H1 (cell line): Measurements from ENCODE around the gene AMPD3. TPM values are rescaled to one million over a fixed set of nuclear protein-coding genes. Genes with fewer than 3 reads are reported as not detected.

Experiments
- CTCF ChIA-PET: fragments of 300-600 bp; sonication (Branson Sonifier 250); formaldehyde crosslinking; loops from one replicate; lab custom pipeline; 2021; ENCODE audit not compliant: partially characterized antibody; lab: Charles Lee
- POLR2A ChIA-PET: fragments of 300-600 bp; sonication (Branson Sonifier 250); formaldehyde crosslinking; loops from one replicate; lab custom pipeline; 2021; ENCODE audit warnings: inconsistent platforms; ENCODE audit not compliant: partially characterized antibody; lab: Charles Lee
- DNase-seq, 2 experiments: peaks; one replicate each; pipeline versions ENCODE4 v3.0.0 to v3.0.0-alpha.2; 2010 to 2022; ENCODE audit warnings: low spot score in 2 of 2, low read depth in 1 of 2, mixed read lengths in 1 of 2
- FAIRE-seq: peaks from 2 replicates; lab custom pipeline; 2011; peaks lifted over from hg19 to GRCh38; lab: Jason Lieb, UNC
- H2AFZ ChIP-seq: 2 replicates; pipeline ENCODE4 v1.8.1; 2012; ENCODE audit warnings: low read length, inconsistent platforms
- H2AK5ac ChIP-seq: 2 replicates; pipeline ENCODE4 v1.6.1; 2013; ENCODE audit warnings: low read depth, low read length
- H2BK120ac ChIP-seq: replicated peaks from 2 replicates; pipeline ENCODE3; 2013; ENCODE audit warnings: low read depth, low read length, inconsistent platforms
- H2BK12ac ChIP-seq: 2 replicates; pipeline ENCODE4 v1.6.1; 2013; ENCODE audit warnings: low read depth, low read length
- H2BK15ac ChIP-seq: 2 replicates; pipeline ENCODE4 v1.6.1; 2013; ENCODE audit warnings: low read length
- H2BK20ac ChIP-seq: 2 replicates; pipeline ENCODE4 v1.6.1; 2013; ENCODE audit warnings: low read length
- H2BK5ac ChIP-seq: 2 replicates; pipeline ENCODE4 v1.6.1; 2013; ENCODE audit warnings: low read depth, low read length
- H3K14ac ChIP-seq: 2 replicates; pipeline ENCODE4 v1.6.1; 2013; ENCODE audit warnings: inconsistent platforms; ENCODE audit not compliant: insufficient read length
- H3K18ac ChIP-seq: 2 replicates; pipeline ENCODE4 v1.6.1; 2013; ENCODE audit warnings: low read length; ENCODE audit errors: extremely low read depth
- H3K23ac ChIP-seq: 2 replicates; pipeline ENCODE4 v1.6.1; 2013; ENCODE audit warnings: inconsistent platforms; ENCODE audit not compliant: insufficient read length
- H3K23me2 ChIP-seq: 2 replicates; pipeline ENCODE4 v1.6.1; 2013; ENCODE audit warnings: low read depth, low read length
- H3K27ac ChIP-seq: 2 replicates; pipeline ENCODE4 v1.6.1; 2011; ENCODE audit warnings: low read depth, low read length, inconsistent platforms
- H3K27me3 ChIP-seq, 4 experiments: replicated peaks in 1 of 4; 1 replicate in 1 of 4; 2 replicates in 3 of 4; pipeline versions ENCODE4 v1.6.1 to v1.8.1; 2011 to 2013; ENCODE audit warnings: low read length in 3 of 4, mild to moderate bottlenecking in 3 of 4, inconsistent platforms in 2 of 4, mixed read lengths in 2 of 4, moderate library complexity in 1 of 4; ENCODE audit not compliant: control insufficient read depth in 3 of 4, insufficient read depth in 3 of 4; ENCODE audit errors: extremely low read depth in 1 of 4
- H3K36me3 ChIP-seq, 4 experiments: 2 replicates each; pipeline versions ENCODE4 v1.6.1 to v1.8.1; 2011 to 2013; ENCODE audit warnings: mild to moderate bottlenecking in 4 of 4, low read length in 3 of 4, moderate library complexity in 2 of 4, control low read depth in 1 of 4, inconsistent platforms in 1 of 4; ENCODE audit not compliant: insufficient read depth in 4 of 4, control insufficient read depth in 2 of 4
- H3K4ac ChIP-seq: replicated peaks from 2 replicates; pipeline ENCODE3; 2013; ENCODE audit warnings: low read length, low read depth, mixed read lengths, inconsistent platforms; ENCODE audit not compliant: insufficient read length
- H3K4me1 ChIP-seq, 4 experiments: replicated peaks in 1 of 4; 1 replicate in 1 of 4; 2 replicates in 3 of 4; pipeline versions ENCODE4 v1.6.1 to v1.8.1; 2011 to 2013; ENCODE audit warnings: low read length in 3 of 4, inconsistent platforms in 2 of 4, mixed read lengths in 1 of 4; ENCODE audit not compliant: insufficient read depth in 4 of 4, control insufficient read depth in 3 of 4
- H3K4me2 ChIP-seq, 2 experiments: 2 replicates each; pipeline versions ENCODE4 v1.6.1 to v1.8.1; 2011 to 2013; ENCODE audit warnings: low read depth in 2 of 2, low read length in 2 of 2, control low read depth in 1 of 2, inconsistent platforms in 1 of 2, mild to moderate bottlenecking in 1 of 2; ENCODE audit not compliant: insufficient read depth in 1 of 2
- H3K4me3 ChIP-seq, 4 experiments: fragments of 200-600, 300-600 bp in 1 of 4; sonication (generic), shearing (Covaris generic), sonication (Bioruptor Twin) in 1 of 4; 2 replicates each; pipeline versions ENCODE4 v1.5.1 to v1.8.1; 2011 to 2016; ENCODE audit warnings: low read length in 4 of 4, low read depth in 3 of 4, control low read depth in 2 of 4, inconsistent platforms in 2 of 4, mild to moderate bottlenecking in 2 of 4, mixed read lengths in 1 of 4, moderate library complexity in 1 of 4; ENCODE audit not compliant: insufficient read depth in 2 of 4; ENCODE audit errors: extremely low read depth in 1 of 4
- H3K56ac ChIP-seq: replicated peaks from 2 replicates; pipeline ENCODE3; 2013; ENCODE audit warnings: low read depth, mild to moderate bottlenecking, mixed read lengths, low read length, inconsistent platforms; ENCODE audit not compliant: insufficient read length
- H3K79me1 ChIP-seq: 2 replicates; pipeline ENCODE4 v1.6.1; 2013; ENCODE audit warnings: low read depth, low read length, control low read depth
- H3K79me2 ChIP-seq, 2 experiments: 2 replicates each; pipeline versions ENCODE4 v1.6.1 to v1.8.1; 2012 to 2013; ENCODE audit warnings: low read length in 2 of 2, mild to moderate bottlenecking in 2 of 2, inconsistent platforms in 1 of 2; ENCODE audit not compliant: insufficient read depth in 2 of 2, control insufficient read depth in 1 of 2
- H3K9ac ChIP-seq, 4 experiments: replicated peaks in 1 of 4; 1 replicate in 1 of 4; 2 replicates in 3 of 4; pipeline versions ENCODE4 v1.6.1 to v1.8.1; 2011 to 2013; ENCODE audit warnings: low read depth in 3 of 4, low read length in 3 of 4, control low read depth in 2 of 4, mild to moderate bottlenecking in 2 of 4, moderate library complexity in 2 of 4, inconsistent platforms in 1 of 4; ENCODE audit errors: extremely low read depth in 1 of 4
- H3K9me3 ChIP-seq, 2 experiments: 2 replicates each; pipeline versions ENCODE4 v1.6.1 to v1.8.1; 2012 to 2013; ENCODE audit warnings: mild to moderate bottlenecking in 2 of 2, moderate library complexity in 2 of 2, control low read depth in 1 of 2, inconsistent platforms in 1 of 2, low read depth in 1 of 2, low read length in 1 of 2, mixed read lengths in 1 of 2; ENCODE audit not compliant: insufficient read depth in 2 of 2
- H4K20me1 ChIP-seq, 2 experiments: replicated peaks in 1 of 2; 2 replicates each; pipeline versions ENCODE3 to v1.8.1; 2011 to 2013; ENCODE audit warnings: inconsistent platforms in 2 of 2, low read length in 2 of 2, mild to moderate bottlenecking in 1 of 2; ENCODE audit not compliant: insufficient read depth in 2 of 2, control insufficient read depth in 1 of 2
- H4K5ac ChIP-seq: 2 replicates; pipeline ENCODE4 v1.6.1; 2013; ENCODE audit warnings: low read length, low read depth, mixed read lengths, inconsistent platforms; ENCODE audit not compliant: insufficient read length
- H4K8ac ChIP-seq: 2 replicates; pipeline ENCODE4 v1.8.0; 2013; ENCODE audit warnings: mild to moderate bottlenecking, moderate library complexity, low read length, inconsistent platforms; ENCODE audit not compliant: insufficient read depth; ENCODE audit errors: extremely low read depth
- H4K91ac ChIP-seq: replicated peaks from 2 replicates; pipeline ENCODE3; 2013; ENCODE audit warnings: low read length, mixed read lengths, inconsistent platforms; ENCODE audit not compliant: insufficient read length
- CBX8 ChIP-seq: fragments of 300-800, 300-1000 bp; sonication (generic); IDR thresholded peaks from 2 replicates; pipeline ENCODE4 v1.7.1; 2016; ENCODE audit warnings: low read depth, low read length, borderline replicate concordance
- EGR1 ChIP-seq: IDR thresholded peaks from 2 replicates; pipeline ENCODE4 v1.6.1; 2011; ENCODE audit warnings: low read depth, low read length, borderline replicate concordance
- JUN ChIP-seq: IDR thresholded peaks from 2 replicates; pipeline ENCODE4 v1.6.1; 2011; ENCODE audit warnings: low read depth, mild to moderate bottlenecking, improper control_type of control experiment, low read length
- MAFK ChIP-seq: IDR thresholded peaks from 2 replicates; pipeline ENCODE4 v1.6.1; 2012; ENCODE audit warnings: low read depth, mild to moderate bottlenecking, improper control_type of control experiment, low read length
- NRF1 ChIP-seq: IDR thresholded peaks from 2 replicates; pipeline ENCODE4 v1.6.1; 2011; ENCODE audit warnings: mild to moderate bottlenecking, low read depth, low read length, improper control_type of control experiment
- RBBP5 ChIP-seq: IDR thresholded peaks from 2 replicates; pipeline ENCODE4 v1.7.1; 2012; ENCODE audit warnings: low read depth, mild to moderate bottlenecking, inconsistent platforms, low read length, moderate library complexity, borderline replicate concordance
- SP4 ChIP-seq: IDR thresholded peaks from 2 replicates; pipeline ENCODE4 v1.6.1; 2012; ENCODE audit warnings: low read length, inconsistent platforms
- SRF ChIP-seq: IDR thresholded peaks from 2 replicates; pipeline ENCODE4 v1.6.1; 2011; ENCODE audit warnings: mild to moderate bottlenecking, low read depth, low read length, moderate library complexity
- SUZ12 ChIP-seq: fragments of 200-600 bp; sonication (generic); IDR thresholded peaks from 2 replicates; pipeline ENCODE4 v1.6.1; 2012; ENCODE audit warnings: mild to moderate bottlenecking, inconsistent platforms, low read length, moderate library complexity, mixed read lengths
- TAF7 ChIP-seq: optimal IDR thresholded peaks from 2 replicates; pipeline ENCODE3; 2011; ENCODE audit warnings: low read depth, mild to moderate bottlenecking, inconsistent platforms, low read length, moderate library complexity, borderline replicate concordance
- TEAD4 ChIP-seq: IDR thresholded peaks from 2 replicates; pipeline ENCODE4 v1.6.1; 2012; ENCODE audit warnings: low read depth, low read length, inconsistent platforms, mixed read lengths
- YY1 ChIP-seq: IDR thresholded peaks from 2 replicates; pipeline ENCODE4 v1.6.1; 2011; ENCODE audit warnings: low read depth, mild to moderate bottlenecking, low read length
- ZNF274 ChIP-seq: IDR thresholded peaks from 2 replicates; pipeline ENCODE4 v1.7.0; 2012; ENCODE audit warnings: low read length, borderline replicate concordance; ENCODE audit errors: extremely low read depth
- WGBS, 2 experiments: shearing (Covaris generic) in 1 of 2; methylation state at CpG; one replicate each; pipeline versions ENCODE4 v1.1.6 to v1.1.7; 2013 to 2015; ENCODE audit warnings: low lambda C conversion rate in 2 of 2, mixed read lengths in 2 of 2, inconsistent platforms in 1 of 2, low coverage in 1 of 2, missing lambda C conversion rate in 1 of 2; ENCODE audit not compliant: insufficient replicate concordance in 2 of 2, insufficient coverage in 1 of 2, insufficient read length in 1 of 2; ENCODE audit errors: extremely low coverage in 1 of 2, missing lambda C conversion rate in 1 of 2; 5-methylcytosine and 5-hydroxymethylcytosine counted together
- polyA plus RNA-seq, 7 experiments: library from polyadenylated mRNA; depleted of rRNA in 3 of 7; stranded (reverse) in 5 of 7; unstranded in 2 of 7; fragments of >200 nt in 5 of 7; fragments of 200-250 nt in 2 of 7; gene quantifications; 1 replicate in 5 of 7; 2 replicates in 1 of 7; 4 replicates in 1 of 7; pipeline versions ENCODE4 v1.2.1 to v1.2.3, GENCODE V29; 2011 to 2013; ENCODE audit warnings: missing spikeins in 2 of 7, mixed read lengths in 2 of 7
- total RNA-seq: library from RNA; stranded (reverse); fragmentation: NEBNext Ultra II Directional; extraction: Animal tissue kit (Norgen Biotek cat#: 25700); gene quantifications from 2 replicates; pipeline ENCODE4 v1.2.1, GENCODE V29; 2021

Gene AMPD3
- total and polyA plus RNA-seq, 2 of the 8 experiments (the other 6 are each of a cell fraction or from before 2014, with no cell fraction given), result 4.0 to 6.3 TPM

GRCh38 chr11:10488934-10489691, 34.0 kb downstream of the AMPD3 start:
- Histone ChIP-seq H3K36me3 (no peaks in the 10 kb centered on the region), H3K14ac (no peak overlapping the region), H3K9ac (no peak overlapping the region), H3K79me2 (no peaks in the 10 kb centered on the region), H2AK5ac (no peak overlapping the region), H3K9me3 (no peaks in the 10 kb centered on the region; a peak in 1 of 4 replicates), H3K4me2 (no peak overlapping the region), H2AFZ (no peak overlapping the region), H3K79me1 (no peaks in the 10 kb centered on the region), H2BK5ac (no peak overlapping the region; the same call in 1 of the 2 replicates), H2BK15ac (no peak overlapping the region), H2BK20ac (0 out of 2 replicates have a peak overlapping the region, but pooled peaks have one; percentile 16), H4K20me1 (no peaks in the 10 kb centered on the region), H3K27me3 (no peaks in the 10 kb centered on the region; a peak in 1 of 7 replicates), H3K4me1 (peaks cover 0 to 5% (median under 1%) of the 10 kb centered on the region in 4 experiments; a peak in 3 of 7 replicates), H3K23me2 (peaks cover under 1% of the 10 kb centered on the region; the same call in 1 of the 2 replicates), H2BK12ac (no peak overlapping the region), H3K4ac (no peak overlapping the region), H3K4me3 (no peak overlapping the region), H3K56ac (no peak overlapping the region), H3K23ac (no peak overlapping the region), H3K18ac (no peak overlapping the region), H4K5ac (no peak overlapping the region), H4K91ac (no peak overlapping the region), H4K8ac (no peak overlapping the region), H2BK120ac (no peak overlapping the region), H3K27ac (no peak overlapping the region)
- ChIA-PET POLR2A (interaction anchor here (0.7 to 2.0 kb wide), 2 partner anchors 8 to 9 kb away, joined by 3 to 5 read pairs; no protein-coding TSS in a partner anchor), CTCF (interaction anchor here (0.7 to 2.4 kb wide), 11 partner anchors 9 to 83 kb away, joined by 3 to 16 read pairs (median 4); partner anchors contain the start of gene RNF141)
- whole genome bisulfite sequencing, 2 experiments, result 85% methylated on average over 11 of the region's 11 CpGs; no CpG with 5 or more reads in 1 of the 2 experiments
- FAIRE-seq (no peak), DNase-seq (no peak)
- no peak for TF ChIP-seq SRF
- TF ChIP-seq CBX8, result no peak
- TF ChIP-seq SP4, result no peak
- TF ChIP-seq YY1, result no peak
- no peak for TF ChIP-seq RBBP5
- no peak for TF ChIP-seq ZNF274
- TF ChIP-seq JUN, result no peak
- TF ChIP-seq TEAD4, result no peak
- no peak for TF ChIP-seq NRF1
- no peak for TF ChIP-seq MAFK
- TF ChIP-seq SUZ12, result no peak
- TF ChIP-seq EGR1, result no peak
- no peak for TF ChIP-seq TAF7
